ENCODE data around the gene TBX4. TPM values are rescaled to one million over a fixed set of nuclear protein-coding genes. Genes with fewer than 3 reads are reported as not detected.

Gene TBX4
- total RNA-seq, 4 donors from 2014 or later, result not detected

- intact Hi-C loops (cut with DNase I; ENCODE audit: low total_unique reads), result no loop called here
Observed at GRCh38 chr17:61421460-61421859, 30.8 kb upstream of the TBX4 start.

DNA sequence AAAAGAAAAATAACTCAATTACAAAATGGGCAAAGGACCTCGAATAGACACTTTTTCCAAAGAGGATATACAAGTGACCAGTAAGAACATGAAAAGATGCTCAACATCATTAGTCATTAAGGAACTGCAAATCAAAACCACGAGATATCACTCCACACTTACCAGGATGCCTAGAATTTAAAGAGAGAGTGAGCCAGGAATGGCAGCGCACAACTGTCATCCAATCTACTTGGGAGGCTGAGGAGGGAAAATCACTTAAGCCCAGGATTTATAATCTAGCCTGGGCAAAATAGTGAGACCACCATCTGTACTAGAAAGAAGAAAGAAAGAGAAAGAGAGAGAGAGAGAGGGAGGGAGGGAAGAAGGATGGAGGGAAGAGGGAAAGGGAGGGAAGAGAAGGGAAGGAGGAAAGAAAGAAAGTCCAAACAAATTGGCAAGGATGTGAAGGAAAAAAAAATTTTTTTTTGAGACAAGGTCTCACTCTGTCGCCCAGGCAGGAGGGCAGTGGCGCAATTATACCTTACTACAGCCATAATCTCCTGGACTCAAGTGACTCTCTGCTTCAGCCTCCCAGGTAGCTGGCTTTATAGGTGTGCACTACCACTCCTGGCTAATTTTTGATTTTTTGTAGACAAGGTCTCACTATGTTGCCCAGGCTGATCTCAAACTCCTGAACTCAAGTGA lies 30.0 kb upstream of the TBX4 start:
- Histone ChIP-seq H3K4me1 (no peaks in the 10 kb centered on the region), H3K27me3 (peaks cover 0 to 18% of the 10 kb centered on the region in 2 donors), H3K36me3 (no peaks in the 10 kb centered on the region), H3K27ac (no peak overlapping the region), H3K9me3 (no peaks in the 10 kb centered on the region), H3K4me3 (no peak overlapping the region)
- no peak for DNase-seq
- intact Hi-C loops (cut with DNase I; ENCODE audit: low total_unique reads), result no loop called here
- TF ChIP-seq, protein P1, sequence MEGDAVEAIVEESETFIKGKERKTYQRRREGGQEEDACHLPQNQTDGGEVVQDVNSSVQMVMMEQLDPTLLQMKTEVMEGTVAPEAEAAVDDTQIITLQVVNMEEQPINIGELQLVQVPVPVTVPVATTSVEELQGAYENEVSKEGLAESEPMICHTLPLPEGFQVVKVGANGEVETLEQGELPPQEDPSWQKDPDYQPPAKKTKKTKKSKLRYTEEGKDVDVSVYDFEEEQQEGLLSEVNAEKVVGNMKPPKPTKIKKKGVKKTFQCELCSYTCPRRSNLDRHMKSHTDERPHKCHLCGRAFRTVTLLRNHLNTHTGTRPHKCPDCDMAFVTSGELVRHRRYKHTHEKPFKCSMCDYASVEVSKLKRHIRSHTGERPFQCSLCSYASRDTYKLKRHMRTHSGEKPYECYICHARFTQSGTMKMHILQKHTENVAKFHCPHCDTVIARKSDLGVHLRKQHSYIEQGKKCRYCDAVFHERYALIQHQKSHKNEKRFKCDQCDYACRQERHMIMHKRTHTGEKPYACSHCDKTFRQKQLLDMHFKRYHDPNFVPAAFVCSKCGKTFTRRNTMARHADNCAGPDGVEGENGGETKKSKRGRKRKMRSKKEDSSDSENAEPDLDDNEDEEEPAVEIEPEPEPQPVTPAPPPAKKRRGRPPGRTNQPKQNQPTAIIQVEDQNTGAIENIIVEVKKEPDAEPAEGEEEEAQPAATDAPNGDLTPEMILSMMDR (IDR thresholded peaks at IDR 0.05), result no peak
- no peak for TF ChIP-seq POLR2A (IDR thresholded peaks at IDR 0.05)

More at GRCh38 chr17:61421460-61421859, 30.8 kb upstream of the TBX4 start:
- H3K4me3 ChIP-seq, result no peak overlapping the region
- TF ChIP-seq POLR2A (IDR thresholded peaks at IDR 0.05), result no peak
- H3K4me1 ChIP-seq, result no peaks in the 10 kb centered on the region
- H3K36me3 ChIP-seq, result no peaks in the 10 kb centered on the region
- H3K27me3 ChIP-seq, result peaks cover 0 to 18% of the 10 kb centered on the region in 2 donors
- no peaks in the 10 kb centered on the region for H3K9me3 ChIP-seq
- H3K27ac ChIP-seq, result no peak overlapping the region
- DNase-seq, result no peak

DNA sequence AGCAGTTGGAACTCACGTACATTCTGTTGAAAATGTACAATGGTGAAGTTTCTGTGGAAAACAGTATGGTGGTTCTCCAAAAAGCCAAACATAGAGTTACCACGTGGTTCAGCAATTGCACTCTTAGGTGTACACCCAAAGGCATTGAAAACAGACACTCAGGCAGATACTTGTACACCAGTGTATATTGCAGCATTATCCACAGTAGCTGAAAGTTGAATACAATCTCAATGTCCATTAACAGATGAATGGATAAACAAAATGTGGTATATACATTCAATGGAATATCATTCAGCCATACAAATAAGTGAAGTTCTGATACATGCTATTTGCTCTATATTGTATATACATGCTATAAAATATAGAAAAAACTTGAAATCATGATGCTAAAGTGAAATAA lies 29.4 kb upstream of the TBX4 start:
- no peaks in the 10 kb centered on the region for H3K36me3 ChIP-seq
- intact Hi-C loops (cut with DNase I; ENCODE audit: low total_unique reads), result no loop called here
- H3K9me3 ChIP-seq, result no peaks in the 10 kb centered on the region
- no peak for DNase-seq
- TF ChIP-seq POLR2A (IDR thresholded peaks at IDR 0.05), result no peak
- TF ChIP-seq, protein P1 (IDR thresholded peaks at IDR 0.05), result no peak
- no peaks in the 10 kb centered on the region for H3K4me1 ChIP-seq
- peaks cover 0 to 18% of the 10 kb centered on the region in 2 donors for H3K27me3 ChIP-seq
- no peak overlapping the region for H3K4me3 ChIP-seq
- no peak overlapping the region for H3K27ac ChIP-seq

GRCh38 chr17:61423967-61424649 lies 28.1 kb upstream of the TBX4 start:
- H3K27ac ChIP-seq, result no peak overlapping the region
- H3K36me3 ChIP-seq, result no peaks in the 10 kb centered on the region
- DNase-seq, result no peak
- H3K4me1 ChIP-seq, result no peaks in the 10 kb centered on the region
- H3K9me3 ChIP-seq, result no peaks in the 10 kb centered on the region
- H3K27me3 ChIP-seq, result peaks cover 0 to 18% of the 10 kb centered on the region in 2 donors
- TF ChIP-seq POLR2A (IDR thresholded peaks at IDR 0.05), result no peak
- intact Hi-C loops (cut with DNase I; ENCODE audit: low total_unique reads), result no loop called here
- H3K4me3 ChIP-seq, result no peak overlapping the region

GRCh38 chr17:61425682-61426481 lies 26.3 kb upstream of the TBX4 start:
- peaks cover 0 to 18% of the 10 kb centered on the region in 2 donors for H3K27me3 ChIP-seq
- intact Hi-C loops (cut with DNase I; ENCODE audit: low total_unique reads), result no loop called here
- H3K4me3 ChIP-seq, result no peak overlapping the region
- TF ChIP-seq POLR2A (IDR thresholded peaks at IDR 0.05), result no peak
- TF ChIP-seq, protein P1 (IDR thresholded peaks at IDR 0.05), result no peak
- no peak for DNase-seq
- no peaks in the 10 kb centered on the region for H3K9me3 ChIP-seq
- no peaks in the 10 kb centered on the region for H3K4me1 ChIP-seq
- H3K27ac ChIP-seq, result no peak overlapping the region
- H3K36me3 ChIP-seq, result no peaks in the 10 kb centered on the region
